NOMO-1 treated with dmso at 0.1 percent for 144 hours (cell line): ENCODE results near the gene FOXP1.

Source experiments
- DNase-seq: peaks from one replicate; lab custom pipeline; 2025; ENCODE audit not compliant: unreplicated experiment; lab: John Stamatoyannopoulos, UW

FOXP1 gene

DNA sequence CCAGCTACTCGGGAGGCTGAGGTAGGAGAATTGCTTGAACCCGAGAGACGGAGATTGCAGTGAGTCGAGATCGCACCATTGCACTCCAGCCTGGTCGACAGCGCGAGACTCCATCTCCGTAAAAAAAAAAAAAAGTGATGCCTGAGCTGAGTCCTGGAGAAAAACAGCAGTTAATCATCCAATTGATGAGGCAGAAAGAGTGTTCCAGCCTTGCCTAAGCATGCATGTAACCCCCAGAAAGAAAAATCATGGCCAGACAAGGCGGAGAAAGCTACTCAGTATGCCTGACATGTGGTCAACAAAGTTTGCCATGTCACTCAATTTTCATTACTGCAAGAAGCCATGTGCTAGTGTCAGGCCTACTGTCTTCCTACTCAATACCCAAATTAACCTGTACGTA is 678.0 kb downstream of the FOXP1 start:
- no peak for DNase-seq
